Thyroid gland (tissue), 4 donors: Measurements from ENCODE around the gene PPP1R3A.

Experiments used
- POLR2A ChIP-seq, 2 donors: fragments of 450-650 bp; IDR thresholded peaks; one replicate each; pipeline ENCODE4 v1.6.1; 2017; ENCODE audit warnings: antibody characterized with exemption in 2 of 2, mild to moderate bottlenecking in 2 of 2, moderate library complexity in 1 of 2
- TF ChIP-seq, protein P1 (sequence below), 6 experiments: fragments of 200-600 bp in 3 of 6; fragments of 450-650 bp in 3 of 6; sonication (generic) in 3 of 6; IDR thresholded peaks; one replicate each; pipeline ENCODE4 v1.5.1; 2016 to 2019; ENCODE audit warnings: antibody characterized with exemption in 6 of 6, mild to moderate bottlenecking in 2 of 6, inconsistent platforms in 1 of 6, moderate library complexity in 1 of 6

DNA sequence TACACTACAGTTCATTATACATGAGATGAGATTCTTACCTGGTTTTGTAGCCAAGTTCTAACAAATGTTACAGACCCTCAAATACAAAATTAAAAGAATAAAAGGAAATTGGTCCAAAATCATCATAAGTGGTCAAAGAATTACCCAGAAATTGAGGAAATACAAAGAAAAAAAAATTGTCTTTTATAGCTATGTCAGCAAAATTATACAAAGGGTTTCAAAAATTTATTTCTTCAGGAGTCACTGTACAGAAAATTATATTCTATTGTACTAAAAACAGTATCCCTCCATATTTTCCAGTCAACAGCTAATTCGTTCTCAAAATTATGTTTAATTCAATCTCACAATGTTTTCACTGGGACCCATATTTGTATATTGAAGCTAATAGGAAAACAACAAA lies 14.3 kb downstream of the PPP1R3A start:
- TF ChIP-seq POLR2A (IDR thresholded peaks at IDR 0.05): no peak
- TF ChIP-seq, protein P1, sequence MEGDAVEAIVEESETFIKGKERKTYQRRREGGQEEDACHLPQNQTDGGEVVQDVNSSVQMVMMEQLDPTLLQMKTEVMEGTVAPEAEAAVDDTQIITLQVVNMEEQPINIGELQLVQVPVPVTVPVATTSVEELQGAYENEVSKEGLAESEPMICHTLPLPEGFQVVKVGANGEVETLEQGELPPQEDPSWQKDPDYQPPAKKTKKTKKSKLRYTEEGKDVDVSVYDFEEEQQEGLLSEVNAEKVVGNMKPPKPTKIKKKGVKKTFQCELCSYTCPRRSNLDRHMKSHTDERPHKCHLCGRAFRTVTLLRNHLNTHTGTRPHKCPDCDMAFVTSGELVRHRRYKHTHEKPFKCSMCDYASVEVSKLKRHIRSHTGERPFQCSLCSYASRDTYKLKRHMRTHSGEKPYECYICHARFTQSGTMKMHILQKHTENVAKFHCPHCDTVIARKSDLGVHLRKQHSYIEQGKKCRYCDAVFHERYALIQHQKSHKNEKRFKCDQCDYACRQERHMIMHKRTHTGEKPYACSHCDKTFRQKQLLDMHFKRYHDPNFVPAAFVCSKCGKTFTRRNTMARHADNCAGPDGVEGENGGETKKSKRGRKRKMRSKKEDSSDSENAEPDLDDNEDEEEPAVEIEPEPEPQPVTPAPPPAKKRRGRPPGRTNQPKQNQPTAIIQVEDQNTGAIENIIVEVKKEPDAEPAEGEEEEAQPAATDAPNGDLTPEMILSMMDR (IDR thresholded peaks at IDR 0.05): no peak
